IPS-11a (cell line): ENCODE measurements around the gene FANCE.

Experiments
- H3K4me3 ChIP-seq: one replicate; pipeline ENCODE4 v1.5.1; 2013; ENCODE audit warnings: low read depth, low read length, control low read depth

FANCE gene

GRCh38 chr6:35465646-35466045, 13.5 kb downstream of the FANCE start:
- H3K4me3 ChIP-seq = no peak overlapping the region

GRCh38 chr6:35468181-35468979, 16.2 kb downstream of the FANCE start, which contains the start of gene RPL10A:
TSS of gene RPL10A (plus strand) at chr6:35468401. CDS start at chr6:35468435, 34 bp downstream.
- peak within 1 kb of the TSS; percentile 97 for H3K4me3 ChIP-seq

GRCh38 chr6:35468980-35469750, 17.0 kb downstream of the FANCE start:
- H3K4me3 ChIP-seq = peak overlapping the region; percentile 97

- H3K4me3 ChIP-seq = peak overlapping the region; percentile 97
Measured at GRCh38 chr6:35469751-35470662, 17.9 kb downstream of the FANCE start.

- peak overlapping the region; percentile 97 for H3K4me3 ChIP-seq
Measured at GRCh38 chr6:35470663-35471120, 18.6 kb downstream of the FANCE start.

GRCh38 chr6:35471836-35472345, 19.8 kb downstream of the FANCE start:
- H3K4me3 ChIP-seq = no peak overlapping the region

- H3K4me3 ChIP-seq = no peak overlapping the region
Measured at GRCh38 chr6:35473075-35473849, 21.1 kb downstream of the FANCE start.

GRCh38 chr6:35473850-35474130, 21.7 kb downstream of the FANCE start:
- H3K4me3 ChIP-seq = no peak overlapping the region

- H3K4me3 ChIP-seq = no peak overlapping the region
Measured at GRCh38 chr6:35474131-35474941, 22.2 kb downstream of the FANCE start.

- no peak overlapping the region for H3K4me3 ChIP-seq
Measured at GRCh38 chr6:35474942-35475570, 22.9 kb downstream of the FANCE start.

- no peak overlapping the region for H3K4me3 ChIP-seq
Measured at GRCh38 chr6:35475573-35475972, 23.4 kb downstream of the FANCE start.

GRCh38 chr6:35476004-35476403, 23.9 kb downstream of the FANCE start:
- no peak overlapping the region for H3K4me3 ChIP-seq

- H3K4me3 ChIP-seq = no peak overlapping the region
Measured at GRCh38 chr6:35477028-35477427, 24.9 kb downstream of the FANCE start.

GRCh38 chr6:35477551-35478179, 25.5 kb downstream of the FANCE start:
- no peak overlapping the region for H3K4me3 ChIP-seq

GRCh38 chr6:35478259-35478658, 26.1 kb downstream of the FANCE start:
- H3K4me3 ChIP-seq = no peak overlapping the region

- H3K4me3 ChIP-seq = no peak overlapping the region
Measured at GRCh38 chr6:35480176-35480575, 28.0 kb downstream of the FANCE start.

GRCh38 chr6:35481226-35481625, 29.1 kb downstream of the FANCE start:
- no peak overlapping the region for H3K4me3 ChIP-seq

- no peak overlapping the region for H3K4me3 ChIP-seq
Measured at GRCh38 chr6:35483062-35483461, 30.9 kb downstream of the FANCE start.
